DOHH2 (cell line): ENCODE results near the gene OR8K1.

Source experiments
- CTCF ChIP-seq: fragments of 200-600 bp; sonication (generic); IDR thresholded peaks from one replicate; pipeline ENCODE4 v1.5.1; 2014; ENCODE audit warnings: antibody characterized with exemption, mild to moderate bottlenecking, low read depth, low read length; ENCODE audit not compliant: poor library complexity, severe bottlenecking
- EZH2phosphoT487 ChIP-seq: fragments of 200-600 bp; sonication (generic); IDR thresholded peaks from 2 replicates; pipeline ENCODE4 v1.6.1; 2017; ENCODE audit warnings: borderline replicate concordance, mild to moderate bottlenecking, antibody characterized with exemption, low read length, moderate library complexity, mixed read lengths

- no peak for TF ChIP-seq CTCF
- no peak for TF ChIP-seq EZH2phosphoT487
These were observed 48.9 kb upstream of the OR8K1 start for GRCh38 chr11:56296898-56297297.
